HCT116 (cell line): ENCODE measurements around the gene BTBD10. TPM values are rescaled to one million over a fixed set of nuclear protein-coding genes. Genes with fewer than 3 reads are reported as not detected.

Experiments
- ATAC-seq: fragments of 200-7000 bp; cut with Tn5 transposase; 2 replicates; pipeline ENCODE4 v1.9.1; 2020; ENCODE audit warnings: mild to moderate bottlenecking, moderate library complexity
- BruUV-seq: library from RNA; stranded (reverse); fragments of 400-500 nt; replicated peaks from 2 replicates; lab custom pipeline; 2021; lab: Mats Ljungman, UMichigan
- CTCF ChIA-PET: fragments of 300-600 bp; sonication (Branson Sonifier 250); formaldehyde crosslinking; loops from one replicate; lab custom pipeline; 2021; ENCODE audit warnings: antibody characterized with exemption; lab: Charles Lee
- POLR2A ChIA-PET: fragments of 300-600, 350-600 bp; sonication (Branson Sonifier 250); formaldehyde crosslinking; loops from one replicate; lab custom pipeline; 2021; ENCODE audit warnings: antibody characterized with exemption; lab: Charles Lee
- RAD21 ChIA-PET, 2 experiments: fragments of 300-600 bp; sonication (Branson Sonifier 250); formaldehyde crosslinking; loops; one replicate each; lab custom pipeline; 2023; ENCODE audit warnings: low total read pairs in 2 of 2; ENCODE audit not compliant: uncharacterized antibody in 2 of 2, unreplicated experiment in 2 of 2, low non-redundant PET in 1 of 2; lab: Charles Lee
- DNase-seq: peaks from one replicate; pipeline ENCODE4 v3.0.0-alpha.2; 2010; ENCODE audit warnings: low read depth, low spot score
- H2AFZ ChIP-seq: fragments of 200-600 bp; shearing (Covaris generic), sonication (generic); 2 replicates; pipeline ENCODE4 v1.6.1; 2017; ENCODE audit warnings: low read depth, mixed run types, mixed read lengths, antibody characterized with exemption, low read length; ENCODE audit not compliant: poor library complexity, severe bottlenecking
- H3K27ac ChIP-seq: 2 replicates; pipeline ENCODE4 v1.5.1; 2012; ENCODE audit warnings: low read depth, low read length
- H3K27me3 ChIP-seq: fragments of 200-600 bp; sonication (generic); 2 replicates; pipeline ENCODE4 v1.6.1; 2016; ENCODE audit warnings: mixed run types, low read length, mixed read lengths; ENCODE audit not compliant: insufficient read depth
- H3K36me3 ChIP-seq, 2 experiments: fragments of 200-500 bp in 1 of 2; fragments of 200-600 bp in 1 of 2; sonication (Bioruptor generic) in 1 of 2; sonication (generic) in 1 of 2; 2 replicates each; pipeline versions ENCODE4 v1.5.1 to v1.6.1; 2014 to 2016; ENCODE audit warnings: low read length in 2 of 2, inconsistent platforms in 1 of 2, mixed read lengths in 1 of 2, mixed run types in 1 of 2; ENCODE audit not compliant: insufficient read depth in 2 of 2, control insufficient read depth in 1 of 2
- H3K4me1 ChIP-seq, 2 experiments: fragments of 200-600 bp in 1 of 2; sonication (generic) in 1 of 2; 2 replicates each; pipeline versions ENCODE4 v1.5.1 to v1.6.1; 2012 to 2017; ENCODE audit warnings: low read length in 2 of 2, inconsistent platforms in 1 of 2, mild to moderate bottlenecking in 1 of 2, mixed read lengths in 1 of 2, mixed run types in 1 of 2, moderate library complexity in 1 of 2; ENCODE audit not compliant: insufficient read depth in 2 of 2, control insufficient read depth in 1 of 2
- H3K4me2 ChIP-seq: fragments of 200-600 bp; sonication (generic); 2 replicates; pipeline ENCODE4 v1.6.1; 2017; ENCODE audit warnings: mixed run types, low read length, mixed read lengths
- H3K4me3 ChIP-seq, 2 experiments: fragments of 200-600 bp in 1 of 2; sonication (generic) in 1 of 2; replicated peaks in 1 of 2; 2 replicates each; pipeline ENCODE4 v1.5.1; 2011 to 2016; ENCODE audit warnings: low read length in 2 of 2, control low read depth in 1 of 2, low read depth in 1 of 2, mild to moderate bottlenecking in 1 of 2, mixed read lengths in 1 of 2, mixed run types in 1 of 2
- H3K79me2 ChIP-seq: fragments of 200-600 bp; sonication (generic); 2 replicates; pipeline ENCODE4 v1.6.1; 2017; ENCODE audit warnings: mild to moderate bottlenecking, mixed run types, low read length, moderate library complexity, mixed read lengths; ENCODE audit not compliant: insufficient read depth
- H3K9ac ChIP-seq: fragments of 200-600 bp; sonication (generic); 2 replicates; pipeline ENCODE4 v1.6.1; 2016; ENCODE audit warnings: low read length, mixed read lengths
- H3K9me2 ChIP-seq: fragments of 200-600 bp; sonication (generic), shearing (Covaris generic); 2 replicates; pipeline ENCODE4 v1.6.1; 2017; ENCODE audit warnings: mixed run types, mild to moderate bottlenecking, moderate library complexity; ENCODE audit not compliant: insufficient read depth
- H3K9me3 ChIP-seq, 2 experiments: fragments of 200-500 bp in 1 of 2; fragments of 200-600 bp in 1 of 2; sonication (Bioruptor generic) in 1 of 2; sonication (generic) in 1 of 2; 2 replicates each; pipeline ENCODE4 v1.6.1; 2014 to 2017; ENCODE audit warnings: low read length in 2 of 2, mixed read lengths in 2 of 2, inconsistent platforms in 1 of 2, low read depth in 1 of 2, mild to moderate bottlenecking in 1 of 2, mixed run types in 1 of 2, moderate library complexity in 1 of 2; ENCODE audit not compliant: control insufficient read depth in 1 of 2, insufficient read depth in 1 of 2
- H4K20me1 ChIP-seq: fragments of 200-600 bp; sonication (generic), shearing (Covaris generic); 2 replicates; pipeline ENCODE4 v1.6.1; 2017; ENCODE audit warnings: mixed run types, mild to moderate bottlenecking, moderate library complexity; ENCODE audit not compliant: insufficient read depth
- CBX3 ChIP-seq: IDR thresholded peaks from 2 replicates; pipeline ENCODE4 v1.6.1; 2012; ENCODE audit warnings: low read depth
- CEBPB ChIP-seq: IDR thresholded peaks from 2 replicates; pipeline ENCODE4 v1.6.1; 2012; ENCODE audit warnings: low read depth
- CTCF ChIP-seq, 3 experiments: fragments of 200-600 bp in 1 of 3; sonication (generic) in 1 of 3; IDR thresholded peaks in 2 of 3; conservative IDR thresholded peaks in 1 of 3; 2 replicates each; pipeline ENCODE4 v1.5.1; 2012 to 2017; ENCODE audit warnings: low read depth in 2 of 3, low read length in 2 of 3, antibody characterized with exemption in 1 of 3, borderline replicate concordance in 1 of 3, control low read depth in 1 of 3, mild to moderate bottlenecking in 1 of 3, mixed read lengths in 1 of 3, mixed run types in 1 of 3, moderate library complexity in 1 of 3; ENCODE audit not compliant: insufficient read depth in 1 of 3
- EGR1 ChIP-seq: IDR thresholded peaks from 2 replicates; pipeline ENCODE4 v1.6.1; 2012; ENCODE audit warnings: low read depth
- ELF1 ChIP-seq: IDR thresholded peaks from 2 replicates; pipeline ENCODE4 v1.6.1; 2012; ENCODE audit warnings: low read depth, borderline replicate concordance
- EZH2 ChIP-seq: fragments of 200-600 bp; sonication (generic); IDR thresholded peaks from 2 replicates; pipeline ENCODE4 v1.6.1; 2017; ENCODE audit warnings: antibody characterized with exemption, mixed run types
- FOSL1 ChIP-seq: IDR thresholded peaks from 2 replicates; pipeline ENCODE4 v1.6.1; 2012; ENCODE audit warnings: low read depth
- POLR2A ChIP-seq: IDR thresholded peaks from 2 replicates; pipeline ENCODE4 v1.7.0; 2011; ENCODE audit warnings: borderline replicate concordance; ENCODE audit not compliant: insufficient read depth, insufficient read length; ENCODE audit errors: extremely low read depth
- POLR2AphosphoS5 ChIP-seq: IDR thresholded peaks from 2 replicates; pipeline ENCODE4 v1.6.1; 2011; ENCODE audit warnings: mild to moderate bottlenecking, low read depth, low read length, moderate library complexity
- REST ChIP-seq: IDR thresholded peaks from 2 replicates; pipeline ENCODE4 v1.6.1; 2012; ENCODE audit warnings: low read depth
- SIN3A ChIP-seq: IDR thresholded peaks from 2 replicates; pipeline ENCODE4 v1.6.1; 2012; ENCODE audit warnings: low read depth
- SP1 ChIP-seq: IDR thresholded peaks from 2 replicates; pipeline ENCODE4 v1.6.1; 2012; ENCODE audit warnings: low read depth
- SRF ChIP-seq: IDR thresholded peaks from 2 replicates; pipeline ENCODE4 v1.6.1; 2012; ENCODE audit warnings: low read depth
- TCF7L2 ChIP-seq: IDR thresholded peaks from 2 replicates; pipeline ENCODE4 v1.7.0; 2011; ENCODE audit warnings: borderline replicate concordance, inconsistent platforms; ENCODE audit not compliant: insufficient read depth, insufficient read length; ENCODE audit errors: extremely low read depth
- intact Hi-C: fragments of 100-400 bp; cut with micrococcal nuclease; formaldehyde crosslinking; loops from 2 replicates; pipeline ENCODE4 v1.10.0; 2022
- total RNA-seq: library from RNA; stranded (reverse); gene quantifications from one replicate; pipeline ENCODE4 v1.2.1, GENCODE V29; 2021; ENCODE audit not compliant: unreplicated experiment
- TF ChIP-seq, protein P1 (sequence below): IDR thresholded peaks from 2 replicates; pipeline ENCODE4 v1.6.1; 2012
- TF ChIP-seq, protein P2 (sequence below): IDR thresholded peaks from 2 replicates; pipeline ENCODE4 v1.6.1; 2011; ENCODE audit warnings: mild to moderate bottlenecking, low read length, moderate library complexity; ENCODE audit not compliant: insufficient replicate concordance; ENCODE audit errors: extremely low read depth

The BTBD10 gene
- total RNA-seq, 1 experiment from 2014 or later: 17.0 TPM

DNA sequence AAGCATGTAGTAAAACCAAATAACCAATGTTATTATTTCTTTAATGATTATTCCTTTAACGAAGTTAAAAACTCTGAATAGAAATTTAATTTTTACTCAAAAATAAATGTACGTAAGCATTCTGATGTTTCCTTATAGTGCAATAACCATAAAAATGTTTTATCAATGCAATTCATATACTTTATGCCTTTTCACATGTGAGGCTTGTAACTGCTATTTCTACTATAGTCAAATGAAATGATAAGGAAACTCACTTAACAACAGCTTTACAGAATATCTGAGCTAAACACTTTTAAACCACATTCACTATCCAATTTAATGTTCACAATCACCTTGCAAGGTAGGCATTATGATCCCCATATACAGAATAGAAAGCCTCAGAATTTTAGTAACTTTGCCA is 17.4 kb downstream of the BTBD10 start:
- no peaks in the 10 kb centered on the region for H3K27me3 ChIP-seq
- CTCF ChIA-PET: no interaction called here
- POLR2A ChIA-PET: no interaction called here
- no peaks in the 10 kb centered on the region for H3K4me1 ChIP-seq
- H3K4me3 ChIP-seq: no peak overlapping the region
- H3K9ac ChIP-seq: no peak overlapping the region
- no peaks in the 10 kb centered on the region for H3K9me2 ChIP-seq
- intact Hi-C loops: no loop called here
- no peak for ATAC-seq
- no peak for TF ChIP-seq EZH2
- TF ChIP-seq POLR2AphosphoS5: no peak
- no peak for TF ChIP-seq CBX3
- TF ChIP-seq CTCF (IDR thresholded peaks at IDR 0.05 in 2 of 3, conservative IDR thresholded peaks at IDR 0.05 in 1 of 3; ENCODE audit: borderline replicate concordance in 1 of 3, insufficient read depth in 1 of 3, low read depth in 2 of 3, low read length in 2 of 3): no peak
- TF ChIP-seq, protein P1, sequence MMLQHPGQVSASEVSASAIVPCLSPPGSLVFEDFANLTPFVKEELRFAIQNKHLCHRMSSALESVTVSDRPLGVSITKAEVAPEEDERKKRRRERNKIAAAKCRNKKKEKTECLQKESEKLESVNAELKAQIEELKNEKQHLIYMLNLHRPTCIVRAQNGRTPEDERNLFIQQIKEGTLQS: no peak
- no peak for TF ChIP-seq SIN3A
- no peak for TF ChIP-seq SP1
- no peak for TF ChIP-seq FOSL1
- no peak for TF ChIP-seq EGR1
- no peak for TF ChIP-seq POLR2A
- TF ChIP-seq, protein P2, sequence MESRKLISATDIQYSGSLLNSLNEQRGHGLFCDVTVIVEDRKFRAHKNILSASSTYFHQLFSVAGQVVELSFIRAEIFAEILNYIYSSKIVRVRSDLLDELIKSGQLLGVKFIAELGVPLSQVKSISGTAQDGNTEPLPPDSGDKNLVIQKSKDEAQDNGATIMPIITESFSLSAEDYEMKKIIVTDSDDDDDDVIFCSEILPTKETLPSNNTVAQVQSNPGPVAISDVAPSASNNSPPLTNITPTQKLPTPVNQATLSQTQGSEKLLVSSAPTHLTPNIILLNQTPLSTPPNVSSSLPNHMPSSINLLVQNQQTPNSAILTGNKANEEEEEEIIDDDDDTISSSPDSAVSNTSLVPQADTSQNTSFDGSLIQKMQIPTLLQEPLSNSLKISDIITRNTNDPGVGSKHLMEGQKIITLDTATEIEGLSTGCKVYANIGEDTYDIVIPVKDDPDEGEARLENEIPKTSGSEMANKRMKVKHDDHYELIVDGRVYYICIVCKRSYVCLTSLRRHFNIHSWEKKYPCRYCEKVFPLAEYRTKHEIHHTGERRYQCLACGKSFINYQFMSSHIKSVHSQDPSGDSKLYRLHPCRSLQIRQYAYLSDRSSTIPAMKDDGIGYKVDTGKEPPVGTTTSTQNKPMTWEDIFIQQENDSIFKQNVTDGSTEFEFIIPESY: no peak
- TF ChIP-seq SRF: no peak
- no peak for TF ChIP-seq REST
- no peak for TF ChIP-seq TCF7L2
- no peak for TF ChIP-seq CEBPB
- TF ChIP-seq ELF1: no peak
- TF ChIP-seq, all 23 proteins: peak for 0
- no peaks in the 10 kb centered on the region for H4K20me1 ChIP-seq
- H3K9me3 ChIP-seq: no peaks in the 10 kb centered on the region
- no peak overlapping the region for H3K27ac ChIP-seq
- no peaks in the 10 kb centered on the region for H3K36me3 ChIP-seq
- no peak overlapping the region for H3K4me2 ChIP-seq
- no peak overlapping the region for H2AFZ ChIP-seq
- RAD21 ChIA-PET: no interaction called here
- BruUV-seq: no TSS peak
- H3K79me2 ChIP-seq: 0 out of 2 replicates have a peak, but pooled peaks cover 18% of the 10 kb centered on the region
- DNase-seq: no peak
